H1 (cell line): ENCODE results near the gene HDC. TPM values are rescaled to one million over a fixed set of nuclear protein-coding genes. Genes with fewer than 3 reads are reported as not detected.

Source experiments
- CTCF ChIA-PET: fragments of 300-600 bp; sonication (Branson Sonifier 250); formaldehyde crosslinking; loops from one replicate; lab custom pipeline; 2021; ENCODE audit not compliant: partially characterized antibody; lab: Charles Lee
- POLR2A ChIA-PET: fragments of 300-600 bp; sonication (Branson Sonifier 250); formaldehyde crosslinking; loops from one replicate; lab custom pipeline; 2021; ENCODE audit warnings: inconsistent platforms; ENCODE audit not compliant: partially characterized antibody; lab: Charles Lee
- DNase-seq, 2 experiments: peaks; one replicate each; pipeline versions ENCODE4 v3.0.0 to v3.0.0-alpha.2; 2010 to 2022; ENCODE audit warnings: low spot score in 2 of 2, low read depth in 1 of 2, mixed read lengths in 1 of 2
- FAIRE-seq: peaks from 2 replicates; lab custom pipeline; 2011; peaks lifted over from hg19 to GRCh38; lab: Jason Lieb, UNC
- H2AFZ ChIP-seq: 2 replicates; pipeline ENCODE4 v1.8.1; 2012; ENCODE audit warnings: low read length, inconsistent platforms
- H2AK5ac ChIP-seq: 2 replicates; pipeline ENCODE4 v1.6.1; 2013; ENCODE audit warnings: low read depth, low read length
- H2BK120ac ChIP-seq: replicated peaks from 2 replicates; pipeline ENCODE3; 2013; ENCODE audit warnings: low read depth, low read length, inconsistent platforms
- H2BK12ac ChIP-seq: 2 replicates; pipeline ENCODE4 v1.6.1; 2013; ENCODE audit warnings: low read depth, low read length
- H2BK15ac ChIP-seq: 2 replicates; pipeline ENCODE4 v1.6.1; 2013; ENCODE audit warnings: low read length
- H2BK20ac ChIP-seq: 2 replicates; pipeline ENCODE4 v1.6.1; 2013; ENCODE audit warnings: low read length
- H2BK5ac ChIP-seq: 2 replicates; pipeline ENCODE4 v1.6.1; 2013; ENCODE audit warnings: low read depth, low read length
- H3K14ac ChIP-seq: 2 replicates; pipeline ENCODE4 v1.6.1; 2013; ENCODE audit warnings: inconsistent platforms; ENCODE audit not compliant: insufficient read length
- H3K18ac ChIP-seq: 2 replicates; pipeline ENCODE4 v1.6.1; 2013; ENCODE audit warnings: low read length; ENCODE audit errors: extremely low read depth
- H3K23ac ChIP-seq: 2 replicates; pipeline ENCODE4 v1.6.1; 2013; ENCODE audit warnings: inconsistent platforms; ENCODE audit not compliant: insufficient read length
- H3K23me2 ChIP-seq: 2 replicates; pipeline ENCODE4 v1.6.1; 2013; ENCODE audit warnings: low read depth, low read length
- H3K27ac ChIP-seq: 2 replicates; pipeline ENCODE4 v1.6.1; 2011; ENCODE audit warnings: low read depth, low read length, inconsistent platforms
- H3K27me3 ChIP-seq, 4 experiments: replicated peaks in 1 of 4; 1 replicate in 1 of 4; 2 replicates in 3 of 4; pipeline versions ENCODE4 v1.6.1 to v1.8.1; 2011 to 2013; ENCODE audit warnings: low read length in 3 of 4, mild to moderate bottlenecking in 3 of 4, inconsistent platforms in 2 of 4, mixed read lengths in 2 of 4, moderate library complexity in 1 of 4; ENCODE audit not compliant: control insufficient read depth in 3 of 4, insufficient read depth in 3 of 4; ENCODE audit errors: extremely low read depth in 1 of 4
- H3K36me3 ChIP-seq, 4 experiments: 2 replicates each; pipeline versions ENCODE4 v1.6.1 to v1.8.1; 2011 to 2013; ENCODE audit warnings: mild to moderate bottlenecking in 4 of 4, low read length in 3 of 4, moderate library complexity in 2 of 4, control low read depth in 1 of 4, inconsistent platforms in 1 of 4; ENCODE audit not compliant: insufficient read depth in 4 of 4, control insufficient read depth in 2 of 4
- H3K4ac ChIP-seq: replicated peaks from 2 replicates; pipeline ENCODE3; 2013; ENCODE audit warnings: low read length, low read depth, mixed read lengths, inconsistent platforms; ENCODE audit not compliant: insufficient read length
- H3K4me1 ChIP-seq, 4 experiments: replicated peaks in 1 of 4; 1 replicate in 1 of 4; 2 replicates in 3 of 4; pipeline versions ENCODE4 v1.6.1 to v1.8.1; 2011 to 2013; ENCODE audit warnings: low read length in 3 of 4, inconsistent platforms in 2 of 4, mixed read lengths in 1 of 4; ENCODE audit not compliant: insufficient read depth in 4 of 4, control insufficient read depth in 3 of 4
- H3K4me2 ChIP-seq, 2 experiments: 2 replicates each; pipeline versions ENCODE4 v1.6.1 to v1.8.1; 2011 to 2013; ENCODE audit warnings: low read depth in 2 of 2, low read length in 2 of 2, control low read depth in 1 of 2, inconsistent platforms in 1 of 2, mild to moderate bottlenecking in 1 of 2; ENCODE audit not compliant: insufficient read depth in 1 of 2
- H3K4me3 ChIP-seq, 4 experiments: fragments of 200-600, 300-600 bp in 1 of 4; sonication (generic), shearing (Covaris generic), sonication (Bioruptor Twin) in 1 of 4; 2 replicates each; pipeline versions ENCODE4 v1.5.1 to v1.8.1; 2011 to 2016; ENCODE audit warnings: low read length in 4 of 4, low read depth in 3 of 4, control low read depth in 2 of 4, inconsistent platforms in 2 of 4, mild to moderate bottlenecking in 2 of 4, mixed read lengths in 1 of 4, moderate library complexity in 1 of 4; ENCODE audit not compliant: insufficient read depth in 2 of 4; ENCODE audit errors: extremely low read depth in 1 of 4
- H3K56ac ChIP-seq: replicated peaks from 2 replicates; pipeline ENCODE3; 2013; ENCODE audit warnings: low read depth, mild to moderate bottlenecking, mixed read lengths, low read length, inconsistent platforms; ENCODE audit not compliant: insufficient read length
- H3K79me1 ChIP-seq: 2 replicates; pipeline ENCODE4 v1.6.1; 2013; ENCODE audit warnings: low read depth, low read length, control low read depth
- H3K79me2 ChIP-seq, 2 experiments: 2 replicates each; pipeline versions ENCODE4 v1.6.1 to v1.8.1; 2012 to 2013; ENCODE audit warnings: low read length in 2 of 2, mild to moderate bottlenecking in 2 of 2, inconsistent platforms in 1 of 2; ENCODE audit not compliant: insufficient read depth in 2 of 2, control insufficient read depth in 1 of 2
- H3K9ac ChIP-seq, 4 experiments: replicated peaks in 1 of 4; 1 replicate in 1 of 4; 2 replicates in 3 of 4; pipeline versions ENCODE4 v1.6.1 to v1.8.1; 2011 to 2013; ENCODE audit warnings: low read depth in 3 of 4, low read length in 3 of 4, control low read depth in 2 of 4, mild to moderate bottlenecking in 2 of 4, moderate library complexity in 2 of 4, inconsistent platforms in 1 of 4; ENCODE audit errors: extremely low read depth in 1 of 4
- H3K9me3 ChIP-seq, 2 experiments: 2 replicates each; pipeline versions ENCODE4 v1.6.1 to v1.8.1; 2012 to 2013; ENCODE audit warnings: mild to moderate bottlenecking in 2 of 2, moderate library complexity in 2 of 2, control low read depth in 1 of 2, inconsistent platforms in 1 of 2, low read depth in 1 of 2, low read length in 1 of 2, mixed read lengths in 1 of 2; ENCODE audit not compliant: insufficient read depth in 2 of 2
- H4K20me1 ChIP-seq, 2 experiments: replicated peaks in 1 of 2; 2 replicates each; pipeline versions ENCODE3 to v1.8.1; 2011 to 2013; ENCODE audit warnings: inconsistent platforms in 2 of 2, low read length in 2 of 2, mild to moderate bottlenecking in 1 of 2; ENCODE audit not compliant: insufficient read depth in 2 of 2, control insufficient read depth in 1 of 2
- H4K5ac ChIP-seq: 2 replicates; pipeline ENCODE4 v1.6.1; 2013; ENCODE audit warnings: low read length, low read depth, mixed read lengths, inconsistent platforms; ENCODE audit not compliant: insufficient read length
- H4K8ac ChIP-seq: 2 replicates; pipeline ENCODE4 v1.8.0; 2013; ENCODE audit warnings: mild to moderate bottlenecking, moderate library complexity, low read length, inconsistent platforms; ENCODE audit not compliant: insufficient read depth; ENCODE audit errors: extremely low read depth
- H4K91ac ChIP-seq: replicated peaks from 2 replicates; pipeline ENCODE3; 2013; ENCODE audit warnings: low read length, mixed read lengths, inconsistent platforms; ENCODE audit not compliant: insufficient read length
- ASH2L ChIP-seq: fragments of 200-600, 300-600 bp; sonication (generic); IDR thresholded peaks from one replicate; pipeline ENCODE4 v1.7.1; 2017; ENCODE audit warnings: low read length
- BACH1 ChIP-seq: IDR thresholded peaks from 2 replicates; pipeline ENCODE4 v1.6.1; 2012; ENCODE audit warnings: low read length, improper control_type of control experiment
- MAFK ChIP-seq: IDR thresholded peaks from 2 replicates; pipeline ENCODE4 v1.6.1; 2012; ENCODE audit warnings: low read depth, mild to moderate bottlenecking, improper control_type of control experiment, low read length
- WGBS, 2 experiments: shearing (Covaris generic) in 1 of 2; methylation state at CpG; one replicate each; pipeline versions ENCODE4 v1.1.6 to v1.1.7; 2013 to 2015; ENCODE audit warnings: low lambda C conversion rate in 2 of 2, mixed read lengths in 2 of 2, inconsistent platforms in 1 of 2, low coverage in 1 of 2, missing lambda C conversion rate in 1 of 2; ENCODE audit not compliant: insufficient replicate concordance in 2 of 2, insufficient coverage in 1 of 2, insufficient read length in 1 of 2; ENCODE audit errors: extremely low coverage in 1 of 2, missing lambda C conversion rate in 1 of 2; 5-methylcytosine and 5-hydroxymethylcytosine counted together
- polyA plus RNA-seq, 7 experiments: library from polyadenylated mRNA; depleted of rRNA in 3 of 7; stranded (reverse) in 5 of 7; unstranded in 2 of 7; fragments of >200 nt in 5 of 7; fragments of 200-250 nt in 2 of 7; gene quantifications; 1 replicate in 5 of 7; 2 replicates in 1 of 7; 4 replicates in 1 of 7; pipeline versions ENCODE4 v1.2.1 to v1.2.3, GENCODE V29; 2011 to 2013; ENCODE audit warnings: missing spikeins in 2 of 7, mixed read lengths in 2 of 7
- total RNA-seq: library from RNA; stranded (reverse); fragmentation: NEBNext Ultra II Directional; extraction: Animal tissue kit (Norgen Biotek cat#: 25700); gene quantifications from 2 replicates; pipeline ENCODE4 v1.2.1, GENCODE V29; 2021

Gene HDC
- total and polyA plus RNA-seq, 2 of the 8 experiments (the other 6 are each of a cell fraction or from before 2014, with no cell fraction given) = 0.20 to 0.22 TPM

DNA sequence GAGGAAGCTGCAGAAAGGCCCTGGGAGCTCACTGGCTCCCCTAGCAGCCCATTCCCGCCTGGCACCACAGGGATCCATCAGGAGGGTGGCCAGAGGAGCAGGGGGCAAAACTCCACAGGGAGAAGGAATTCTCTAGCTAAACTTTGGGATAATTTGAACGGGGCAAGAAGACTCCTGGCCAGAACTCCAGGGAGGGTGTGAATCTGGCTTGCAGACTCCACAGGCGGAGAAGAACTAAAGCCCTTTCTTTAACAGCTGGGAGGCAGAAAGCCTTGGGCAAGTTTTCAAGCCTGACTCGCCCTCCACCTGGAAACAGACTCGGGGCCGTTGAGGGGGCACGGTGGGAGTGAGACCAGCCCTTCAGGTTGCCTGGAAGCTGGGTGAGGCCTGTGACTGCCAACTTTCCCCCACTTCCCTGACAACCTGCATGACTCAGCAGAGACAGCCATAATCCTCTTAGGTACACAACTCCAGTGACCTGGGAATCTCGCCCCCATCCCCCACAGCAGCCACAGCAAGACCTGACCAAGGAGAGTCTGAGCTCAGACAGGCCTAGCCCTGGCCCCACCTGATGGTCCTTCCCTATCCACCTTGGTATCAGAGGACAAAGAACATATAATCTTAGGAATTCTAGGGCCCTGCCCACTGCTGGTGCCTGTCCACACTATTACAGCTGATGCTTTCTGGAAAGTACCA lies 54.9 kb downstream of the HDC start:
- Histone ChIP-seq H3K14ac (no peak overlapping the region), H3K18ac (no peak overlapping the region), H4K5ac (no peak overlapping the region), H3K79me2 (no peaks in the 10 kb centered on the region), H3K9me3 (no peaks in the 10 kb centered on the region; a peak in 1 of 4 replicates), H3K4me2 (no peak overlapping the region), H2BK15ac (no peak overlapping the region), H3K9ac (no peak overlapping the region), H2BK5ac (no peak overlapping the region), H3K27me3 (no peaks in the 10 kb centered on the region), H3K36me3 (peaks cover 0 to 7% (median 0%) of the 10 kb centered on the region in 4 experiments; a peak in 1 of 8 replicates), H3K4me1 (0 out of 7 replicates have a peak, but pooled peaks cover 0 to 2% (median 0%) of the 10 kb centered on the region in 4 experiments), H2BK12ac (no peak overlapping the region)
- WGBS, 2 experiments = 95% methylated on average over 8 of the region's 8 CpGs; no CpG with 5 or more reads in 1 of the 2 experiments
- peak; percentile 43; the same call in 1 of the 2 replicates for TF ChIP-seq MAFK
- TF ChIP-seq BACH1 = peak; percentile 25; the same call in 1 of the 2 replicates
- TF ChIP-seq ASH2L = no peak
- TF ChIP-seq, all 59 proteins: peak for 2
- Histone ChIP-seq H3K23ac (no peak overlapping the region), H3K4me3 (no peak overlapping the region), H4K20me1 (no peaks in the 10 kb centered on the region), H3K23me2 (no peaks in the 10 kb centered on the region), H3K79me1 (no peaks in the 10 kb centered on the region), H4K91ac (no peak overlapping the region), H2AK5ac (no peak overlapping the region), H2BK20ac (no peak overlapping the region), H3K27ac (no peak overlapping the region), H2AFZ (no peak overlapping the region), H3K4ac (no peak overlapping the region), H4K8ac (no peak overlapping the region), H2BK120ac (no peak overlapping the region), H3K56ac (no peak overlapping the region)
- POLR2A ChIA-PET = no interaction called here
- DNase-seq = no peak
- CTCF ChIA-PET = interaction anchor here (0.6 to 2.1 kb wide), 8 partner anchors 27 to 107 kb away, joined by 3 to 6 read pairs (median 4); partner anchors contain the start of gene SLC27A2
- no peak for FAIRE-seq
